Superior temporal gyrus (tissue), 1 donor: ENCODE measurements around the gene TTC24.
"Not testable (repeated sequence)": the region's sequence is repeated elsewhere in the genome, so short reads cannot be mapped to it uniquely, and the experiment has no call there.

ENCODE experiments used
- DNase-seq: peaks from one replicate; pipeline ENCODE4 v3.0.0-alpha.2; 2016; ENCODE audit errors: extremely low spot score

The TTC24 gene

GRCh38 chr1:156587927-156588326, 8.4 kb downstream of the TTC24 start:
- DNase-seq: not testable (repeated sequence)

- no peak for DNase-seq
Measured at GRCh38 chr1:156589546-156589945, 10.0 kb downstream of the TTC24 start.

GRCh38 chr1:156590326-156591180, 11.0 kb downstream of the TTC24 start:
- DNase-seq: no peak

GRCh38 chr1:156591181-156591431, 11.6 kb downstream of the TTC24 start:
- no peak for DNase-seq

- DNase-seq: peak; percentile 82
Measured at GRCh38 chr1:156591432-156592157, 12.1 kb downstream of the TTC24 start, which contains the start of gene NAXE. TSS of gene NAXE (plus strand) at chr1:156591776. CDS start at chr1:156591805, 29 bp downstream.

GRCh38 chr1:156592158-156592909, 12.8 kb downstream of the TTC24 start:
- DNase-seq: no peak

GRCh38 chr1:156592910-156593660, 13.6 kb downstream of the TTC24 start:
- no peak for DNase-seq

- no peak for DNase-seq
Measured at GRCh38 chr1:156593661-156593989, 14.1 kb downstream of the TTC24 start.

GRCh38 chr1:156594190-156594589, 14.7 kb downstream of the TTC24 start:
- DNase-seq: peak; percentile 38

GRCh38 chr1:156595016-156595415, 15.5 kb downstream of the TTC24 start:
- DNase-seq: no peak

GRCh38 chr1:156596426-156596825, 16.9 kb downstream of the TTC24 start:
- no peak for DNase-seq

GRCh38 chr1:156598125-156598524, 18.6 kb downstream of the TTC24 start:
- no peak for DNase-seq

GRCh38 chr1:156598731-156599432, 19.4 kb downstream of the TTC24 start:
- no peak for DNase-seq

GRCh38 chr1:156599811-156600210, 20.3 kb downstream of the TTC24 start:
- DNase-seq: no peak

- DNase-seq: no peak
Measured at GRCh38 chr1:156600733-156601121, 21.2 kb downstream of the TTC24 start.

GRCh38 chr1:156601122-156601830, 21.8 kb downstream of the TTC24 start, which contains the start of gene GPATCH4:
TSS of gene GPATCH4 (minus strand) at chr1:156601479.
- DNase-seq: peak; percentile 93

GRCh38 chr1:156601892-156602291, 22.4 kb downstream of the TTC24 start:
- no peak for DNase-seq

GRCh38 chr1:156602557-156602993, 23.1 kb downstream of the TTC24 start:
- DNase-seq: peak; percentile 55

GRCh38 chr1:156607344-156607743, 27.8 kb downstream of the TTC24 start:
- not testable (repeated sequence) for DNase-seq

- peak; percentile 93 for DNase-seq
Measured at GRCh38 chr1:156608036-156608674, 28.6 kb downstream of the TTC24 start.
